ENCODE data around the gene PSPC1. TPM values are rescaled to one million over a fixed set of nuclear protein-coding genes. Genes with fewer than 3 reads are reported as not detected.
"Not testable (repeated sequence)": the region's sequence is repeated elsewhere in the genome, so short reads cannot be mapped to it uniquely, and the experiment has no call there.

PSPC1 gene, protein sequence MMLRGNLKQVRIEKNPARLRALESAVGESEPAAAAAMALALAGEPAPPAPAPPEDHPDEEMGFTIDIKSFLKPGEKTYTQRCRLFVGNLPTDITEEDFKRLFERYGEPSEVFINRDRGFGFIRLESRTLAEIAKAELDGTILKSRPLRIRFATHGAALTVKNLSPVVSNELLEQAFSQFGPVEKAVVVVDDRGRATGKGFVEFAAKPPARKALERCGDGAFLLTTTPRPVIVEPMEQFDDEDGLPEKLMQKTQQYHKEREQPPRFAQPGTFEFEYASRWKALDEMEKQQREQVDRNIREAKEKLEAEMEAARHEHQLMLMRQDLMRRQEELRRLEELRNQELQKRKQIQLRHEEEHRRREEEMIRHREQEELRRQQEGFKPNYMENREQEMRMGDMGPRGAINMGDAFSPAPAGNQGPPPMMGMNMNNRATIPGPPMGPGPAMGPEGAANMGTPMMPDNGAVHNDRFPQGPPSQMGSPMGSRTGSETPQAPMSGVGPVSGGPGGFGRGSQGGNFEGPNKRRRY
- total RNA-seq = 10 to 100 TPM; 68.4 to 70.5 TPM

DNA sequence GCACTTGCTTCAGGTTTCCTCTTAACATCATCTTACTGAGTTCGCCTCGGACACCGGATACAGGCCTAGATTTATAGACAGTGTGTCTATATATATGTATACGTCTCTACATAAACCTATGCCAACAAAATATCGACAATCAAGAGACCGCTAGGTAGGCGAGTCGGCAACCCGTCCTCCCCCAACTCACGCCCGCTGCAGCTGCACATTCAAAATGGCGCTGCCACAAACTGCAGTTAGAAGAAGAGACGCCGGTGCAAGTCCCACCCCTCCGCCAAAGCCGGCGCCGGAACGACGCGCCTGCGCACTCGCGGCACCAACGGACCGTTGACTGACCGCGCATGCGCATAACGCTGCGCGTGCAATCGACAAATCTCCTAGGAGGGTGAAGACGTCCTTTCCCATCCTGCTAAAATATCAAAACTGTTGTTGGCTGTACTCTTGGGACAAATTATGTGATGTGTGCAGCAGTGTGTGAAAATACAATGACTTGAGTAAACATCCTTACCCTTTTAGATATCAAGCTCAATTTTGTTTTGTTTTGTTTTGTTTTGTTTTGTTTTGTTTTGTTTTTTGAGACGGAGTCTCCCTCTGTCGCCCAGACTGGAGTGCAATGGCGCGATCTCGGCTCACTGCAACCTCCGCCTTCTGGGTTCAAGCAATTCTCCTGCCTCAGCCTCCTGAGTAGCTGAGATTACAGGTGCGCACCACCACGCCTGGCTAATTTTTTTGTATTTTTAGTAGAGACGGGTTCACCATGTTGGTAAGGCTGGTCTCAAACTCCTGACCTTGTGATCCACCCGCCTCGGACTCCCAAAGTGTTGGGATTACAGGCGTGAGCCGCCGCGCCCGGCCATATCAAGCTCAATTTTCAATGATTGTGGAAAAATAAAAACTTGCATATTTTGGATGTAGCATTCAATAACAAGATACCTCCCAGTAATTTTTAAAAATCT, at the start of gene PSPC1:
PSPC1 (minus strand) TSS at position 219 of the 956 bp plus-strand sequence; CDS start at position 31, 188 bp downstream.
- peak within 1 kb of the TSS; percentile 100 for H3K27ac Mint-ChIP-seq
- H3K4me1 Mint-ChIP-seq = peaks cover 15% of the 10 kb centered on the region
- H3K9me3 Mint-ChIP-seq, H3K27me3 Mint-ChIP-seq: not testable (repeated sequence)
- ChIA-PET POLR2A (interaction anchor here (0.5 kb wide), 1 partner anchor 128 kb away, joined by 13 read pairs; no protein-coding TSS in a partner anchor), CTCF (interaction anchor here (0.9 to 2.4 kb wide), 5 partner anchors 11 to 148 kb away, joined by 3 to 7 read pairs (median 4); partner anchors contain the start of gene ZMYM5)
- peaks cover 11% of the 10 kb centered on the region for H3K36me3 Mint-ChIP-seq (ENCODE audit: low read depth)
- DNase-seq = peak; percentile 96
- H3K4me3 Mint-ChIP-seq = peak within 1 kb of the TSS; percentile 98

DNA sequence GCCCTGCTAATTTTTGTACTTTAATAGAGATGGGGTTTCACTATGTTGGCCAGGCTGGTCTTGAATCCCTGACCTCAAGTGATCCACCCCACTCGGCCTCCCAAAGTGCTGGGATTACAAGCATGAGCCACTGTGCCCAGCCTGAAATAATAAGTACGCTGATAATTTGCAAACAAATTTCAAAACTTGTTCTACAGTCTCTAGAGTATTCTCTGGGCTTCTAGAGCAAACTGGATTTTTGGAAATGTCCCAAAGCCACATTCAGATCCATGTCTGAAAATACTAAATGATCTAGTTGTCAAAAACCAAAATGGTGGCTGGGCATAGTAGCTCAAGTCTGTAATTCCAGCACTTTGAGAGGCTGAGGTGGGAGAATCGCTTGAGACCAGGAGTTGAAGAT, 39.9 kb upstream of the PSPC1 start:
- no peaks in the 10 kb centered on the region for H3K27me3 Mint-ChIP-seq

DNA sequence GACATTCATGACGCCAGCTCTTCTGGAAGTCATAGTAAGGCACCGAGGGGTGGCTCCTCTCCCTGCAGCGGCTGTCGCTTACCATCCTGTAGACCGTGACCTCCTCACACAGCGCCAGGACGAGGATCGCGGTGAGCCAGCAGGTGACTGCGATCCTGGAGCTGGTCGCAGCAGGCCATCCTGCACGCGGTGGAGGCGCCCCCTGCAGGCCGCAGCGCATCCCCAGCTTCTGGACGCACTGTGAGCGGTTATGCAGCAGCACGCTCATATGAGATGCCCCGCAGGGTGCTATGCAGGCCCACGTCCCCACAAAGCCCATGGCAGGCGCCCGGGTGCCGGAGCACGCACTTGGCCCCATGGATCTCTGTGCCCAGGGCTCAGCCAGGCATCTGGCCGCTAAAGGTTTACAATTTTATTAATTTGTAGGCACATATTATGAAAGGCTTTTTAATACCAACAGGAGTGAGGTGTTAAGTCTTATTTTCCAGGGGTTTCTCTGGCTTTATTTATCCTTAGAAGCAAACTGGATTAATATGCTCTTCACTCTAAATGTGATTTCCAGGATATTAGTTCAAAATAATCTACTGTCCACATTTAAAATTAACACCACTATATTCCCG, 35.6 kb upstream of the PSPC1 start:
- Mint-ChIP-seq H3K27me3 (no peaks in the 10 kb centered on the region), H3K4me3 (no peak overlapping the region), H3K4me1 (no peaks in the 10 kb centered on the region), H3K9me3 (no peaks in the 10 kb centered on the region), H3K36me3 (ENCODE audit: low read depth) (peaks cover 24% of the 10 kb centered on the region), H3K27ac (no peak overlapping the region)
- DNase-seq = peak; percentile 28
- ChIA-PET CTCF (no interaction called here), POLR2A (no interaction called here)

More for the DNA sequence above, 39.9 kb upstream of the PSPC1 start:
- Mint-ChIP-seq H3K36me3 (ENCODE audit: low read depth) (peaks cover 45% of the 10 kb centered on the region), H3K9me3 (no peaks in the 10 kb centered on the region), H3K4me3 (no peak overlapping the region), H3K4me1 (no peaks in the 10 kb centered on the region), H3K27ac (no peak overlapping the region)
- ChIA-PET CTCF (no interaction called here), POLR2A (no interaction called here)
- no peak for DNase-seq

DNA sequence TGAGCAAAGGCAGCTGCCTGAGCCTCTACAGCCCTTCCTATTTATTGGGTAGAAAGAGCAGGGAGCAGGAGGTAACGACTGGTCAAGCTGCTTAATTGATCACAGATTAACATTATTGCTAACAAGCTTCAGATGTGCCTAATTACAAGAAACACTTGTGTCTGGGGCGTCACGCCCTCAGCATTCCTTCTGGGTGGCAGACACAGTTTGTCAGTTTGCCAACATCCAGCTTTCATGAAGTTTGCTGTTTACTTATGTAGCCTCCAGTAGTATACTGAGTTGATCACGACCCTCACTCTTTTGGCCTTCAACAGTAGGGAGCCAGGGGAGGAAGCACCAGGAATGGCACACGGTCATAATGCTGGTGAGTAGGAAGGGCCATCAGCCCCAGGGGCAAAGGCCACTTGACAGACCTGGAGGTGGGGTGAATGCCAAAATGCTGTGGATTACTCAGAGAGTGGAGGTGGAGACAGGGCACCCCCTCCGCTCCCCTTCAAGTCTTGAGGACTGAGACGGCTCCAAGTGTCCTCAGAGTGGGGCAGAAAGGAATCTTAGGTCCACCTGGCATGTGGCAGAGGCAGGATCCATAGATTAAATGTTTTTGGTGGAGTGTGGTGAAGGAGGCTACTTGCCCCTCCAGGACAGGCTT, 34.9 kb upstream of the PSPC1 start:
- Mint-ChIP-seq H3K4me3 (no peak overlapping the region), H3K4me1 (no peaks in the 10 kb centered on the region), H3K9me3 (no peaks in the 10 kb centered on the region), H3K27ac (no peak overlapping the region), H3K27me3 (no peaks in the 10 kb centered on the region), H3K36me3 (ENCODE audit: low read depth) (peaks cover 24% of the 10 kb centered on the region)
- no peak for DNase-seq
- ChIA-PET POLR2A (no interaction called here), CTCF (no interaction called here)

DNA sequence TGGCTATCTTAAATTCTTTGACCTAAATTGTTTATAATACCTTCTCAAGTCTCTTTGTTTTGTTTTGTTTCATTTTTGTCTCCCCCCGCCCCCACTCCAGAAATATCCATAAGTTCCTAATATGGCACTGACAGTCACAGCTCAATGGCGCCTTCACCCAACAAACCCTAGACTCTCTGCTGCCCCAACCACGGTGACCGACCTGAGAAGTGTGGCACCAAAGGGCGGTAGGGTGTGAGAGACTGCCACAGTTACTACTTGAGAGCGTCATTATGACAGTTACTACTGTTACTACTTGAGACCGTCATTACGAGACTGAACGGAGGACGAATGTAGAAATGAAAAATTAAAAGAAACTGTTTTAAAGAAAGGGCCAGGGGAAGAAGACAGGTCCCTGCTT, 34.4 kb upstream of the PSPC1 start:
- H3K4me1 Mint-ChIP-seq = no peaks in the 10 kb centered on the region
- ChIA-PET POLR2A (no interaction called here), CTCF (interaction anchor here (0.7 kb wide), 2 partner anchors 11 to 103 kb away, joined by 3 to 4 read pairs; no protein-coding TSS in a partner anchor)
- H3K36me3 Mint-ChIP-seq (ENCODE audit: low read depth) = peaks cover 27% of the 10 kb centered on the region
- no peak overlapping the region for H3K27ac Mint-ChIP-seq
- H3K4me3 Mint-ChIP-seq = no peak overlapping the region
- DNase-seq = no peak
- H3K27me3 Mint-ChIP-seq = no peaks in the 10 kb centered on the region
- no peaks in the 10 kb centered on the region for H3K9me3 Mint-ChIP-seq

DNA sequence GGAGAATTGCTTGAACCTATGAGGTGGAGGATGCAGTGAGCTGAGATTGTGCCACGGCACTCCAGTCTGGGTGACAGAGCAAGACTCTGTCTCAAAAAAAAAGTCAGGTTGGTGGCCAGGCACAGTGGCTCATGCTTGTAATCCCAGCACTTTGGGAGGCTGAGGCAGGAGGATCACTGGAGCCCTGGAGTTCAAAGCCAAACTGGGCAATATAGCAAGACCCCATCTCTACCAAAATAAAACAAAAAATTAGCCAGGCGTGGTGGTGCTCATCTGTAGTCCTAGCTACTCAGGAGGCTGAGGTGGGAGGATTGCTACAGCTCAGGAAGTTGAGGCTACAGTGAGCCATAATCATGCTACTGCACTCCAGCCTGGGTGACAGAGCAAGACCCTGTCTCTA, 33.1 kb upstream of the PSPC1 start:
- H3K4me3 Mint-ChIP-seq, H3K4me1 Mint-ChIP-seq, POLR2A ChIA-PET, DNase-seq, H3K27ac Mint-ChIP-seq, H3K9me3 Mint-ChIP-seq, H3K27me3 Mint-ChIP-seq: not testable (repeated sequence)
- CTCF ChIA-PET = interaction anchor here (0.8 kb wide), 1 partner anchor 133 kb away, joined by 4 read pairs; no protein-coding TSS in a partner anchor
- H3K36me3 Mint-ChIP-seq (ENCODE audit: low read depth) = peaks cover 29% of the 10 kb centered on the region

DNA sequence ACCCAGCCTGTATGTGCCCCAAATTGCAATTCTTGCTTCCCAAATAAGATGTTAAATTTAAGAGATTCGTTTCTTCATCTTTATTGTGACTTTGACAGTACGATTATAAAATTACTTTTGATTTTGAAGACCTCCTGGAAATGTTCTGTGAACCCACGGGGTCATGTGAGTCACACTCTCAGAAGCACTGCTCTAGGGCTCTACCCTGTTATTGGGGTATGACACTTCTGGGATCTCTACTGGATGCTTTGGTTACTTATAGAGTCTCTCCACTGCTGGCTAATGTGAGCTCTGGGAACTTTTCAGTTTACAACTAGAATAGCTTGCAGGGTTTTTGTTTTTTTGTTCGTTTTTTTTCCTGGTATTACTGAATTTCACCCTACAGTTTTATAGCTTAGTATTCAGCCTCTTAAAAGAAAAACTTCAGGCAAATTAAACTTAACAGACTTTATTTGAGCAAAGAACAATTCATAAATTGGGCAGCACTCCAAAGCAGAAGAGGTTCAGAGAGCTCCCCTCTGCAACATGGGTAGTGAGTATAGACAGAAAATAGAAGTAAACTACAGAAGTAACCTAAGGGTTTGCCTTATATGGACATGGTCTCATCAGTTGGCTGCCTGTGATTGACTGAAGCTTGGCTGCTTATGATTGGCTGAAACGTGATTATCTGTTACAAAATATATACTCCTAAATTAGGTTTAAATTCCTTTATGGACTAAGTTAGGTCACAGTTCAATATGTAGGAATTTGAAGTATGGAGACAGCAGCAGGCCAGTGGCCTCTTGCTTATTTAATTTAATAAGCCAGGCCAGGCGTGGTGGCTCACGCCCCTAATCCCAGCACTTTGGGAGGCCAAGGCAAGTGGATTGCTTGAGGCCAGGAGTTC, 28.5 kb upstream of the PSPC1 start:
- no peaks in the 10 kb centered on the region for H3K27me3 Mint-ChIP-seq
- peaks cover 13% of the 10 kb centered on the region for H3K36me3 Mint-ChIP-seq (ENCODE audit: low read depth)
- H3K4me3 Mint-ChIP-seq = no peak overlapping the region
- ChIA-PET POLR2A (no interaction called here), CTCF (no interaction called here)
- no peak for DNase-seq
- H3K4me1 Mint-ChIP-seq = no peaks in the 10 kb centered on the region
- no peak overlapping the region for H3K27ac Mint-ChIP-seq
- no peaks in the 10 kb centered on the region for H3K9me3 Mint-ChIP-seq

DNA sequence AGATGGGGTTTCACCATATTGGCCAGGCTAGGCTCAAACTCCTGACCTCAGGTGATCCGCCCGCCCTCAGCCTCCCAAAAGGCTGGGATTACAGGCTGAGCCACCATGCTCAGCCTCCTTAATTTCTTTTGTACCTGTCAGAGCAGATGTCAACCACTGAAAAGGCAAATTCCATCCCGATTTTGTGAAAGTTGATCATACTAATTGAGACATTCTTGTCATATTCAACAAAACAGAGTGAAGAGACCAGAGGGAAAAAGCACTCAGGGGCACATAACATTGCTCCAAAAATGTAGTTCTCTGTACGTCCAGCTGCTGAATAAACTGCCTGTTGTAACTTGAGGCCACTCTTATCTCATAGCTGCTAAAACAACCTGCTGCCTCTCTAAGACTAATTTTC, 27.4 kb upstream of the PSPC1 start:
- Mint-ChIP-seq H3K27ac (no peak overlapping the region), H3K4me3 (no peak overlapping the region), H3K4me1 (no peaks in the 10 kb centered on the region), H3K36me3 (ENCODE audit: low read depth) (peaks cover 13% of the 10 kb centered on the region), H3K27me3 (no peaks in the 10 kb centered on the region), H3K9me3 (no peaks in the 10 kb centered on the region)
- ChIA-PET POLR2A (no interaction called here), CTCF (no interaction called here)
- DNase-seq = no peak

DNA sequence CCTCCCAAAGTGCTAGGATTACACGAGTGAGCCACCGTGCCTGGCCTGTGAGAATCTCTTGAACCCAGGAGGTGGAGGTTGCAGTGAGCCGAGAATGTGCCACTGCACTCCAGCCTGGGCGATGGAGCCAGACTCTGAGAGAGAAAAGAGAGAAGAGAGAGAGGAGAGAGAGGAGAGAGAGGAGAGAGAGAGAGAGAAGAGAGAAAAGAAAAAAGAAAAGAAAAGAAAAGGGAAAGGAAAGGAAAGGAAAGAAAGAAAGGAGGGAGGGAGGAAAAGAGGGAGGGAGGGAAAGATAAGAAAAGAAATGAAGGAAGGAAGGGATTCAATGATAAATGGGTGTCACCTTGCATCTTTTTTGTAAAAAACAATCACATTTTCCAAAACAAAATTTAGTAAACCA, 23.0 kb upstream of the PSPC1 start:
- Mint-ChIP-seq H3K4me1 (no peaks in the 10 kb centered on the region), H3K36me3 (ENCODE audit: low read depth) (peaks cover 2% of the 10 kb centered on the region), H3K27me3 (no peaks in the 10 kb centered on the region), H3K9me3 (no peaks in the 10 kb centered on the region), H3K27ac (no peak overlapping the region), H3K4me3 (no peak overlapping the region)
- CTCF ChIA-PET = no interaction called here
- POLR2A ChIA-PET = no interaction called here
- DNase-seq = no peak

DNA sequence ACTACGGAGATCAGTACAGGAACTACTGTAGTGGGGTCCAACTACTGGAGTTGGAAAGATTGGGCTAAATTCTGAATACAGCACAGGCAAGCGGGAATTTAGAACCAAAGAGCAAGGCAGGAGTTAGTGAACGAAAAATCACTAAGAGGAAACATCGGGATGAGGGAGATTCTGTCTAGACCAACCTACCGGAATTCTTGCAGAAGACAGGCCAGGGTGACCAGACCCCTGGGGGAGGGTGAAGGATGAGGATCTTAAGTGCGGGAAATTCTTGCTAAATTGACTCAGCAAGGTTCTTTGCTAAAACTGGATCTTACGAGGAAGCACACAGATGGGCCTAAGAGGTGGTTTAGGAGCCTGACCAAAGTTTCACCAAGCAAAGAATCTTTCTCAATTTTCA, 13.2 kb upstream of the PSPC1 start:
- no peak for DNase-seq
- Mint-ChIP-seq H3K9me3 (no peaks in the 10 kb centered on the region), H3K27me3 (no peaks in the 10 kb centered on the region), H3K36me3 (ENCODE audit: low read depth) (peaks cover 2% of the 10 kb centered on the region), H3K27ac (no peak overlapping the region), H3K4me3 (no peak overlapping the region), H3K4me1 (peaks cover 3% of the 10 kb centered on the region)
- POLR2A ChIA-PET = no interaction called here
- CTCF ChIA-PET = no interaction called here

DNA sequence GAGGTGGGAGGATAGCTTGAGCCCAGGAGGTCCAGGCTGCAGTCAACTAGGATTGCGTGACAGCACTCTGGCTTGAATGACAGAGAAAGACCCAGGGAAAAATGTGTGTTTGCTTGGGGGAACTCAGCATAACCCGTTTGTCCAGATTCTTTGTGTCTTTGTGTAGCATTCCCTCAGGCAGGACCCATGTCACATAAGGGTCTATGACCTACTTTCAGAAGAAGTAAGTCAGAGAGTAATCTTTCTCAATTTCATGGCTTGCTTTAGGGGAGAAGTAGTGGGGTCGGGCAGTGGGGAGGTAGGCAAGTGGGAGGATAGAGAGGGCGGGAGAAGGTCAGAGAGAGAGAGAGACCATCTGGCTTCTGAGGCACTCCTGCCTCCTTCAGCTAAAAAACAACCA, 11.9 kb upstream of the PSPC1 start:
- H3K27ac Mint-ChIP-seq = no peak overlapping the region
- H3K27me3 Mint-ChIP-seq = no peaks in the 10 kb centered on the region
- ChIA-PET CTCF (interaction anchor here (0.6 to 0.8 kb wide), 3 partner anchors 12 to 200 kb away, joined by 3 read pairs; partner anchors contain the start of gene PSPC1), POLR2A (no interaction called here)
- H3K36me3 Mint-ChIP-seq (ENCODE audit: low read depth) = peaks cover 2% of the 10 kb centered on the region
- peaks cover 3% of the 10 kb centered on the region for H3K4me1 Mint-ChIP-seq
- H3K4me3 Mint-ChIP-seq = no peak overlapping the region
- no peak for DNase-seq
- no peaks in the 10 kb centered on the region for H3K9me3 Mint-ChIP-seq

Measured in activated CD4-positive, alpha-beta T cell treated with anti-CD3 and anti-CD28 coated beads, Interleukin-2, amount 10 ng/mL, durations not matched to agents 7 days and 5 days (primary cell).